HG03558 (cell line): ENCODE measurements around the gene PILRB.
A peak's percentile ranks its signal among the peaks of the same experiment; 100 is the strongest.
"Not testable (repeated sequence)": the region's sequence is repeated elsewhere in the genome, so short reads cannot be mapped to it uniquely, and the experiment has no call there.

Experiments
- ATAC-seq: cut with Tn5 transposase; IDR thresholded peaks from one replicate; pipeline ENCODE4 v1.9.1; 2021; ENCODE audit warnings: moderate number of reproducible peaks; ENCODE audit not compliant: unreplicated experiment; ENCODE audit errors: extremely low read depth

The PILRB gene

GRCh38 chr7:100358027-100358856 lies at the start of gene PILRB:
Gene PILRB, plus strand, starts transcription at chr7:100358117. Its CDS starts 186 bp downstream, at chr7:100358303.
- ATAC-seq: no peak

- ATAC-seq: not testable (repeated sequence)
Measured at GRCh38 chr7:100318329-100318728, 39.6 kb upstream of the PILRB start.

- ATAC-seq: not testable (repeated sequence)
Measured at GRCh38 chr7:100321648-100322047, 36.3 kb upstream of the PILRB start.

GRCh38 chr7:100324194-100324593 lies 33.7 kb upstream of the PILRB start:
- not testable (repeated sequence) for ATAC-seq

GRCh38 chr7:100325671-100326070 lies 32.2 kb upstream of the PILRB start:
- ATAC-seq: not testable (repeated sequence)

- ATAC-seq: not testable (repeated sequence)
Measured at GRCh38 chr7:100326914-100327313, 31.0 kb upstream of the PILRB start.

- peak; percentile 74 for ATAC-seq
Measured at GRCh38 chr7:100335566-100336466, 22.1 kb upstream of the PILRB start.

- not testable (repeated sequence) for ATAC-seq
Measured at GRCh38 chr7:100338083-100338696, 19.7 kb upstream of the PILRB start.

GRCh38 chr7:100341286-100341685 lies 16.6 kb upstream of the PILRB start:
- ATAC-seq: not testable (repeated sequence)

- no peak for ATAC-seq
Measured at GRCh38 chr7:100342765-100343164, 15.2 kb upstream of the PILRB start.

GRCh38 chr7:100344124-100344559 lies 13.8 kb upstream of the PILRB start:
- ATAC-seq: not testable (repeated sequence)

GRCh38 chr7:100344560-100345287 lies 13.2 kb upstream of the PILRB start:
- not testable (repeated sequence) for ATAC-seq

GRCh38 chr7:100345288-100345672 lies 12.6 kb upstream of the PILRB start:
- ATAC-seq: not testable (repeated sequence)

GRCh38 chr7:100346921-100347320 lies 11.0 kb upstream of the PILRB start:
- ATAC-seq: no peak

- no peak for ATAC-seq
Measured at GRCh38 chr7:100348805-100349204, 9.1 kb upstream of the PILRB start.

GRCh38 chr7:100349757-100350156 lies 8.2 kb upstream of the PILRB start:
- ATAC-seq: no peak

GRCh38 chr7:100351657-100352058 lies 6.3 kb upstream of the PILRB start:
- ATAC-seq: no peak

GRCh38 chr7:100352230-100352781 lies 5.6 kb upstream of the PILRB start:
- ATAC-seq: not testable (repeated sequence)

- no peak for ATAC-seq
Measured at GRCh38 chr7:100352984-100353684, 4.8 kb upstream of the PILRB start.
